GM12864 (cell line): ENCODE data around the gene IMMP2L.

Experiments
- DNase-seq: peaks from one replicate; pipeline ENCODE4 v3.0.0-alpha.2; 2011; ENCODE audit warnings: low read depth
- H3K4me3 ChIP-seq: 2 replicates; pipeline ENCODE4 v1.5.1; 2011; ENCODE audit warnings: mild to moderate bottlenecking, low read depth, low read length, control low read depth
- TF ChIP-seq, protein P1 (sequence below): IDR thresholded peaks from 2 replicates; pipeline ENCODE4 v1.5.1; 2011; ENCODE audit warnings: low read depth, mild to moderate bottlenecking, moderate library complexity, low read length, control low read depth, inconsistent platforms; ENCODE audit errors: missing control alignments

IMMP2L gene

GRCh38 chr7:111518264-111518663, 44.0 kb downstream of the IMMP2L start:
- TF ChIP-seq, protein P1, sequence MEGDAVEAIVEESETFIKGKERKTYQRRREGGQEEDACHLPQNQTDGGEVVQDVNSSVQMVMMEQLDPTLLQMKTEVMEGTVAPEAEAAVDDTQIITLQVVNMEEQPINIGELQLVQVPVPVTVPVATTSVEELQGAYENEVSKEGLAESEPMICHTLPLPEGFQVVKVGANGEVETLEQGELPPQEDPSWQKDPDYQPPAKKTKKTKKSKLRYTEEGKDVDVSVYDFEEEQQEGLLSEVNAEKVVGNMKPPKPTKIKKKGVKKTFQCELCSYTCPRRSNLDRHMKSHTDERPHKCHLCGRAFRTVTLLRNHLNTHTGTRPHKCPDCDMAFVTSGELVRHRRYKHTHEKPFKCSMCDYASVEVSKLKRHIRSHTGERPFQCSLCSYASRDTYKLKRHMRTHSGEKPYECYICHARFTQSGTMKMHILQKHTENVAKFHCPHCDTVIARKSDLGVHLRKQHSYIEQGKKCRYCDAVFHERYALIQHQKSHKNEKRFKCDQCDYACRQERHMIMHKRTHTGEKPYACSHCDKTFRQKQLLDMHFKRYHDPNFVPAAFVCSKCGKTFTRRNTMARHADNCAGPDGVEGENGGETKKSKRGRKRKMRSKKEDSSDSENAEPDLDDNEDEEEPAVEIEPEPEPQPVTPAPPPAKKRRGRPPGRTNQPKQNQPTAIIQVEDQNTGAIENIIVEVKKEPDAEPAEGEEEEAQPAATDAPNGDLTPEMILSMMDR, result no peak
- DNase-seq, result no peak
- no peak overlapping the region for H3K4me3 ChIP-seq

- DNase-seq, result no peak
- H3K4me3 ChIP-seq, result no peak overlapping the region
- TF ChIP-seq, protein P1, result no peak
These were observed 44.7 kb downstream of the IMMP2L start for GRCh38 chr7:111517549-111517951.

- no peak for DNase-seq
- H3K4me3 ChIP-seq, result no peak overlapping the region
- TF ChIP-seq, protein P1, result no peak
These were observed 45.7 kb downstream of the IMMP2L start for GRCh38 chr7:111516612-111517011.

DNA sequence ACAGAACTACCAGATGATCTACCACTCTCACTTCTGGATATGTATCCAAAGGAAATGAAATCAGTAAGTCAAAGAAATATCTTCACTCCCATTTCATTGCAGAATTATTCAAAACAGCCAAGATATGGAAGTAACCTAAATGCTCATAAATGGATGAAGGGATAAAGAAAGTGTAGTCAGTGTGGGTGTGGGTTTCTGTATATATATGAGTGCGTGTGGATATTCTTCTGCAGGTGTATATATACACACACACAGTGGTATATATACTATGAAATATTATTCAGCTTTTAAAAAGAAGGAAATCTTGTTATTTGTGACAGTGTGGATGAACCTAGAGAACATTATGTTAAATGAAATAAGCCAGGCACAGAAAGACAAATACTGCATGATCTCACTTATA, 48.7 kb downstream of the IMMP2L start:
- no peak overlapping the region for H3K4me3 ChIP-seq
- TF ChIP-seq, protein P1, result no peak
- DNase-seq, result no peak

DNA sequence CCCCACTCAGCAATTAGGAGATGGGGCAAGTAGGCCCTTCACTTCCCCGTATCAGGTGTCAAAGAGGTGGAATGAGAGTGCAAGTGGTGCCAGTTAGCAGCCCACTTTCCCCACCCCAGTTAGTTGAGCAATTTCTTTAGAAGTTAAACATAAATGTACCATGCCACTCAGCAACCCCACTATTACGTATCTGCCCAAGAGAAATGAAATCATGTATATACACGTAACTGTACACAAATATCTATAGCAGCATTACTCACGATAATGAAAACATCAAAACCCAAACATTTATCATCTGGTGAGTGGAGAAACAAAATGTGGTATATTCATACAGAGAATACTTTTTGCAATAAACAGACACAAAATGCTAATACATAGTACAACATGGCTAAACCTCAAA, 50.4 kb downstream of the IMMP2L start:
- no peak for DNase-seq
- TF ChIP-seq, protein P1, result no peak
- no peak overlapping the region for H3K4me3 ChIP-seq

GRCh38 chr7:111510584-111511378, 51.5 kb downstream of the IMMP2L start:
- DNase-seq, result no peak
- TF ChIP-seq, protein P1, result no peak
- no peak overlapping the region for H3K4me3 ChIP-seq

DNA sequence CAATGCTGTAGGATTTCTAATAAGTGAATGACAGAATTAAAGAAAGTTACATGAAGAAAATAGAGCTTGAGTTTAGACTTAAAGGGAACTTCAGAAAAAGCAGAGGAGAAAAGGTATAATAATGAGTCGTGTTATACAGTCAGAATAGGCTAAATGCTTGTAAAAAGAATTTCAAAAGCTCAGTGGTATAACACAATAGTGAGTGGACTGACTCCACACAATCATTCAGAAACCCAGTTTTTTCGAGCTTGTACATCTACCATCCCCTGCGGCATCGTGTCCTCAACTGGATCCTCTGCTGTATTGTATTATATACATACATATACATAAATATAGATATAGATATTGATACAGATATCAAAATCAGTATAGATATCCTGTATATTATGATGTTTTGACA, 52.2 kb downstream of the IMMP2L start:
- TF ChIP-seq, protein P1, result no peak
- H3K4me3 ChIP-seq, result no peak overlapping the region
- no peak for DNase-seq
